ENCODE data around the gene WWC2. TPM values are rescaled to one million over a fixed set of nuclear protein-coding genes. Genes with fewer than 3 reads are reported as not detected.
"Not testable (repeated sequence)": the region's sequence is repeated elsewhere in the genome, so short reads cannot be mapped to it uniquely, and the experiment has no call there.

Gene WWC2
- total RNA-seq, 1 donor from 2014 or later: 11.1 TPM

DNA sequence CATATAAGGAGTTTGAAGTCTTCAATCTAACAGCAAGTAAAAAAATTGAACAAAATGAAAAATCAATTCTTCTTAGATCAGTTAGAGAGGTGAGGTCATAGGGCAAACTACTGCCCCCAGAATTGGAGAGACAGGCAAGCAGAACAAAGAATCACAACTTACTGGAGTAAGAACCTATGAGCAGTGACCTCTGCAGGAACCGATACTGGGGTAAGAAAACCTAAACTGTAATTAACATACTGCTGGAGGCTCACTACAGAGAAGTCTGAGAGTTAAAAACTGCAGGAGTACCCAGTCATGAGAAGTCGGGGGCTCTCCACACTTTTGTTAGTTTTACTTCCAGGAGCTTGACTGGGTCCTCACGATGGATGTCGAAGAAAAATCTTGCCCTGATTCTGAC lies 205.0 kb downstream of the WWC2 start:
- no peak for ATAC-seq

DNA sequence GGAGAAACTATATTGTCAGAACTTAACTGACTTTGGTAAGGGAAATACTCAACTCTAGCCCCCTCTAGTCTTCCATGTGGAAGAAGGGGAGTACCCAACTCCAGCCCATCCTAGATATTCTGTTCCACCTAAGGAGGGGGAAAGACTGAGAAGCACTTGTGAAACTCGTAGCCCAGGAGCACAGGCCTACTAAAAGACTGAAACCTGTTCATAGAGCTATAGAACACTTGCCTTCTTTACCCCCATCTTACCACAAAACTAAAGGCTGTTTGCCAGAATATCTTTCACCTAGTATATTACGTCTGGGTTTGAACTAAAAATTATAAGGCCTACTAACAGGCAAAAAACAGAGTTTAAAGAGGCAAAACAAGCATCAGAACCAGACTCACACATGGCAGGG lies 205.5 kb downstream of the WWC2 start:
- ATAC-seq: no peak

DNA sequence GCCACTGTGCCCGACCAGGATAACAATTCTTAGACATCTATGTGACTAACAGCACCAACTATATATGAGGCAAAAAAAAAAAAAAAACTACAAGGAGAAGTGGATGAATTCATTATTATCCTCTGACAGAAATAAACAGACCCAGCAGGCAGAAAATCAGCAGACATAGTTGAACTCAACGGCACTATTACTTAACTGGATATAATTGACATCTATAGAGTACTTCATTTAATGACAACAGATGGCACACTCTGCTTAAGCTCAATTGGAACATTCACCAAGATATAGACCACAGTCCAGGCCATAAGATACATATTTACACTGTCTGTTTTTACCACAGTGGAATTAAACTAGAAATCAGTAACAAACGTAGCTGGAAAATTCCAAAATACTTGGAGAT lies 207.8 kb downstream of the WWC2 start:
- ATAC-seq: no peak

DNA sequence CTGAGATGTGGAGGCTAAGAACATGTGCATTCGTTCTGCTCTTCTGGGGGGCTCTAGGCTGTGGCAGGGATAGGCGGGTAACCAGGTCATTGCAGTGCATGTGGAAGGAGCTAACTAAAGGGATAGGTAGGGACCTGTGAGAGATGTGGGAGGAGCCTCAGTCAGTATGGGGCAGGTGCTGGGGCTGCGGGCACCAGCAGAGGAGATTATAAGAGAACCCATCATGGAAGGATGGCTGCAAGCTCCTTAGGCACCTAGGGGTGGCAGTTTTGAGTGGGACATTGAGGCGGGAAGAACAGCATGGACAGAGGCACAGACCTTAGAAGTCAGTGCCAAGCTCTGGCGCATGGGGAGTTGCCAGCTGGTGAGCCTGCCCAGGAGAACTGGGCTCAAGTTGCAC lies 213.8 kb downstream of the WWC2 start:
- ATAC-seq: no peak

DNA sequence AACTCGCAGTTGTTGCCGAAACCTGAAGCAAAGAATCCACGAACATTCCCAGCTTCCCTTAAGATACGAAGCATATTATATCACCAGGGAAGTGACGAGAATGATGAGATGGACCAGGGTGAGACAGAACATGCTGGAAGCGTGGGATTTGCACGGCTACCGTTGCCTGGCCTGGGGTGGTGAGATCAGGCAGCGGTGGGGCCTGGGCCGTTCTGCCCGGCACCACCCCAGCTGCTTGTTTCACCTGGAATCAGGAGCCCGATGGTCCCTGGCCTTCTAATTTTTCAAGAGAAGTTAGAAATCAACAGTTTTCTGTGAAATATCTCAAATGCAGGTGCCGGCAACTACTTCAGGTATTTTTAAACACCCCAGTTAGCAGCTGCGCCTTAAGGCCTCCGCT lies 215.3 kb downstream of the WWC2 start:
- no peak for ATAC-seq

DNA sequence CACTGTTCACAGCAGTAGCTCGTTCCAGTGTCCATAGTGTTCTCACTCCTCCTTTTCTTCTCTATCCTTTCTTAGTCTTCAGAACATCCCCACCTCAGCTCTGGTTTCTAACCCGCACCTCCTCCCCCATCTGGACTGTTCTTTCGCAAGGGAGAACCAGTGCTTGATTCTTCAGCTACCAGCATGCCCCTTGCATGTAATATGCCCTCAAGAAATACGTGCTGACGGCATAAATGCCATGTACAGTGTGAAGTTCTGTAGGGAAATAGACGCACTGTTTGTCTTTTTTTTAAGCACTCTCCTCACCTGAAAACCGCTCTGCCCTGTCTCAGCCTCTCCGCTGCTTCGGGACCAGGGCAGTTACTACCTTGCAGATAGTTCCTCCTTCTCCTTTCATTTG lies 215.7 kb downstream of the WWC2 start:
- no peak for ATAC-seq

DNA sequence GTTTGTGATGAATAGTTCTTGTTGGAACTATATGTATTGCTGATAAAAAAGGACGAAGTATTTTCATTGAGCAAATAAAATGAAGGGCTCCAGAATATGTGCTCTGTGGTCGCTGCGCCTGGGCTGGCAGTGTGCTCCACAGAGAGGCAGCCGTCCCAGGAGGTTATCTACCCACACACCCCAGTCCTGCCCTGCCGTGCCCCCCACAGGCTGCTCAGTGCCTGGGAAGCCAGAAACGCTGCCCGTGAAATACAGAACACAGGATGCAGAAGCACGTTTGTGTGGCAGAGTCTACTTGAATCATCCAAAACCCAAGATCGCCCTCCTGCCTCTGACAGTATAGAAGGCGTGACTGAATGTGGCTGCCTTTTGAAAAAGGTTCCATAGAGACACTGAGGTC lies 219.6 kb downstream of the WWC2 start:
- ATAC-seq: no peak

DNA sequence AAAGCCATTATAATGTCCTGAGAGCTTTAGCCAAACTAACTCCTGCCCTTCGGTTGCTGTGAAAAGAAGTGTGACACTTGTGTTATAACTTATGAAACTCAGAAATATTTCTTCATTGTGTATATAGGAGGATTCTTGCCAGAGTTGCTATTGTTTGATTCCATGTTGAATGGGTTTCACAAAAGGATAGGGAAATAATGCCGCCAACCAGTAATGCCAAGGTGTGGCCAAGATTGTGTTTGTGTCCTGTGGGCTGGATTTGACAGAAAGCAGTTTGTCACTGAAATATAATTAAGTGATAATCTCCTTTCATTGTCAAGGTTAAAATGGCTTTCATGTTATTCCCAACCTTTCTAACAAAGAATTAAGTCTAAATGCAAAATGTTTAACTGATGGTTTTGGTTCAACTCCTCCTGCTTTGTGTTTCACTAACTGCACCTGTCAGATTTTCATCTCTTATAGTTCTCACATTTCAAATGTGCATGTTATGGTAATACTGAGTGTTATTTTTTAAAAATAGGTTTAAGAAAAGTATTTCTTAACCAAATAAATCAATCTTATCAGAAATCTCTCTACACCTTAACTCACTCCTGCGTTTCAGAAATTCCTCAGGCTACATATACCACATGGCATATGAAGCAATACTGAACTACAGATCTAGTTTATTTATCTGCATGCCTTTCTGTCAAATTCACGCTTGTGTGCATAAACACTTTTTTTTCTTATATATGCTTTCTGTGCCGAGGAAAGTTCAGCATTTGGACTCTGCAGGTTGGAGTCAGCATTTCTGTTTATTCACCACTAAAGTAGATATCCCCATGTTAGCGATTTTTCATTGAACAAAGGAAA lies 221.4 kb downstream of the WWC2 start, which contains the start of gene CLDN22:
CLDN22 (minus strand) TSS at position 66 of the 849 bp plus-strand sequence; CDS start at position 8, 58 bp downstream.
- peak; percentile 52 for ATAC-seq

DNA sequence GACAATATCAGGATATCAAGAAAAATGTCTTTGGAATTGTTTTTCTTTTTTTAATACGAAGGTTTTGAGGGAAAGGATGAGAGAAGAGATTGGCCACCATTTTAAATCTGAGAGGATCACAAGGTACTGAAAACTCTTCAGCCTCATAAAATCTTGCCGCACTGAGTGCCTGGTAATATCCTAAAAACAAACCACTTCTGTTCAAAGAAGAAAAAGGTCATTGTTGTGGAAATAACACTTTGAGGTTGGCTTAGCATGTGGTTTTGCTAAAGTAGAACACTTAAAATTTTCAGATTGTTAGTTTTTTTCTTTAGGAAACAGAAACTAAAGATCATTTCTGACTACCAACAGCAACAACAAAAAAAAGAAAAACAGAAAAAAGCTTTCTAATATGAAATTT lies 222.0 kb downstream of the WWC2 start:
- ATAC-seq: no peak

DNA sequence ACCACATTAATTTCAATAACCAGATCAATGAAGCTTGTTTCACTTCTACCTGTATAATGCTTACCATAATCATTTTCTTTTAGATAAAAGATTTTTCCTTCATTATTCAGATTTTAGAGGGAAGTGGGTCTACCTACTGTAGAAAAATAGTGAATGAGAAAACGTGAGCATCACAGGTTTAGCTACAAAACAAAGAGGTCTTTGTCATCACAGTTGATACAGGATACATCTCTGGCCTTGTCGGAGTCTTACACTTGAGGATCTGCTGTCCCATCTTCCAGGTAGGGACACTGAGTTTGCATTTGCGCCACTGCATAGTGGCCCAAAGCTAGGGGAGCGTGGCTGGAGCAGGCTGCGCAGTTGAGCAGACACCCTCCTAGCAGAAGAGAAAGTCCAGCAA lies 222.5 kb downstream of the WWC2 start:
- no peak for ATAC-seq

DNA sequence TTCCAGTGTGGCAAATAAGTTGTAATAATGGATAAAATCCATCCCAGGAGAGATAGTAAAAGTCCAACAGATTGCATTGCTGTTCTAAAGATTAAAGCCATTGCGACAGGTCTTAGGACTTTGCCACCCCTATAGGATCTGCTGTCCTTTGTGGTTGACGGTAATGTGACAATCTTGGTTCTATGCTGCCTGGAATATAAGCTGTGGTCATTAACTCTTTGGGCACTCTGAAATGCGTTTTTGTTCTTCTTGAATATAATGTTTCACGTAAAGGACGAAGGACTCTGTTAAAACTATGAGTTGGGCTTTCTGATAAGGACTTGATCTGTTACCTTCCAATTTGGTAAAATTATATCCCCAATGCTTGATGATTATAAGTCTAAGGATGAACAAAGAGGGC lies 223.3 kb downstream of the WWC2 start, which contains the start of gene CLDN24:
CLDN24 (minus strand) TSS at position 101 of the 400 bp plus-strand sequence; CDS start at position 101, 0 bp downstream.
- no peak for ATAC-seq

DNA sequence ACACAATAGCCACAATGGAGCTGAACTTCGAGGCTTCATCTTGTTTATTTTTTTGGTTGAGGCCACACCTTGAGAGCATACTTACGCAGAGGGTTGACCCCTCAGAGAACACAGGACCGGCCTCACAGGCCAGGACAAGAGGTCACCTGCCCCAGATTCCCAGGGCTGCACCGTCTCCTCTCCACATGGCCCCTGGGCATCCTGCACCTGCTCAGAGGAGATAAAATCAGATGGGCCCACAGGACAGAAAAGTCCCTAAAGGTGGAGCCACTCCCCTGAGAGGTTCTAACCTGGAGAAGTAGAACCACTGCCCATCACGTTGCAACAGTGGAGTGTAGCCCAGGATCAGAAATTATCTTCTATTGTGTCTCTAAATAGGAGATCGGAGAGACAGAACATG lies 224.2 kb downstream of the WWC2 start:
- no peak for ATAC-seq

DNA sequence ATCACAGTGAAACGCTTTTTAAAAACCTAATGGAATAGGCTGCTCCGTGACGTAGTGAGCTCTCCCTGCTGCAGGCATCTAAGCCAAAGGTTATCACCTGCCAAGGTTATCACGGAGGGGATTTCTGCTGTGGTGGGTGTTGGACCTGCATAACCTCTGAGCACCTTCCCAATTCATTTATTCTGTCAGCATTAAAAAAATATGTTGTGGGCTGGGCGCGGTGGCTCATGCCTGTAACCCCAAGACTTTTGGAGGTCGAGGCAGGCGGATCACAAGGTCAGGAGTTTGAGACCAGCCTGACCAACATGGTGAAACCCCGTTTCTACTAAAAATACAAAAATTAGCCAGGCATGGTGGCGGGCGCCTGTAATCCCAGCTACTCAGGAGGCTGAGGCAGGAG lies 225.0 kb downstream of the WWC2 start:
- not testable (repeated sequence) for ATAC-seq

DNA sequence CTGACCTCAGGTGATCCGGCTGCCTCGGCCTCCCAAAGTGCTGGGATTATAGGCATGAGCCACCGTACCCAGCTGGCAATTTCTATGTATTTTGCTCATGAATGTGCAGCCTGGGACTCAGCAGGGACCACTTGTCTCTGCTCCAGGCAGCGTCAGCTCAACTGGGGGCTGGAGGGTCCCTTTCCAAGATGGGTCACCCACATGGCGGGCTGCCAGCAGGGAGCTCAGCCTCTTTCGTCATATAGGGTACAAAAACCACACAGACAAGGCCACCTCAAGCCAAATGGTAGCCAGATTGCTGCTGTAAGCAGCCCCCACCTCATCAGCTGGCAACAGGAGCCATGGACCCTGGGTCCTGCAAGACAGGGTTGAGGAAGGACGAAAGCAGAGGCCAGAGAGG lies 225.6 kb downstream of the WWC2 start:
- no peak for ATAC-seq

DNA sequence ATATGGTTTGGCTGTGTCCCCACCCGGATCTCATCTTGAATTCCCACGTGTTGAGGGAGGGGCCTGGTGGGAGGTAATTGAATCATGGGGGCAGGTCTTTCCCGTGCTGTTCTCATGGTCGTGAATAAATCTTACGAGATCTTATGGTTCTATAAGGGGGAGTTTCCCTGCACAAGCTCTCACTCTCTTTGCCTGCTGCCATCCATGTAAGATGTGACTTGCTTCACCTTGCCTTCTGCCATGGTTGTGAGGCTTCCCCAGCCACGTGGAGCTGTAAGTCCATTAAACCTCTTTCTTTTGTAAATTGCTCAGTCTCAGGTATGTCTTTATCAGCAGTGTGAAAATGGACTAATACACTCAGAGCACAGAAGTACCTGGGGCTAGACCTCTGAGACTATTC lies 227.3 kb downstream of the WWC2 start:
- not testable (repeated sequence) for ATAC-seq

DNA sequence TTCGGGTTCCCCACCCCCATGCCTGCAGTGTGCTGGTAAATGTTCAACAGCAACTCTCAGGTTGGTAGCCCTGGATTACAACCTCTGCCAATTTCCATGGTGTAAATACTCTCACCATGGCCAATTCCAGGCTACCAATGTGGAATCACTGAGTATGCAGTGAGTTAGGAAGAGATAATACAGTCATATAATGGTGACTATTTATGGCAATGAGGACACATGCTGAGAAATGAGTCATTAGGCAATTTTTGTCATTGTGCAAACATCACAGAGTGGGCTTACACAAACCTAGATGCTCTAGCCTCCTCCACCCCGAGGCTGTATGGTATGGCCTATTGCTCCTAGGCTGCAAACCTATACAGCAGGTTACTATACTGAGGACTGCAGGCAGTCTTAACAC lies 227.8 kb downstream of the WWC2 start:
- no peak for ATAC-seq

DNA sequence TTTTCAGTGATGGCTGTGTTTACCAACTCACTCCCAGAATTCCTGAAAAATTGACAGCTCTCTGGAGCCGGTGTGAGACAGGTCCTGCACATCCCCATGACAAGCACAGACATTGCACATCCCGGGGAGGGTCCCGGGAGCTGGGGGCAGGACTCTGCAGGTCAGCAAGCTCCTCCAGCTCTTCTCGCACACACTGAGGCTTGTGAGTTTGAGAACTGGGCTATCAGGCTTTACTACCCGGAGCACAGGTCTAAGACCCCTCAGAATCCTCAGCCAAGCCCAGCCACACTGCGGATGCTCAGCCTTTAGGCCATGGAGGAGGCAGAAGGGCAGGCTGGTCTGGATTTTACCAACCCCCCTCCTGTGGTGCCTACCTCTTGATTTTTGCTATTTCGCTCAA lies 228.8 kb downstream of the WWC2 start:
- no peak for ATAC-seq

DNA sequence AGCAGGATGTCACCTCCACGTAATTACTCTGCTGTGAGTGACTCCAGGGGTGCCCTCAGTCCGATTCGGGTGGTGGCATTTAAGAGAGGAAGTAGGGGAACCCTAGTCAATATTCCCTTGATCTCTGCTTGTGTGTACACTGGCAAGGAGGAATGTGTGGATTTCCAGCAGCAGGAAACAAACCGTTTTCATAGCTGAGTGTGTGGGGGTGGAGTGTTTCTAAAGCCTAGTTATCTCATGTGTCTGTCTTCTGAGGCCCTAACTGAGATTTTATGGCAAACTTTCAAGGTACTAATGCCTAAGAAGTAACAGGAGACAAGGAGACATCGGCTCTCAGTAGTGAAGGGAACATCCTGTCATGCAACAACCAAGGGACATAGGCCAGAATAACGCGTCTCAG lies 229.8 kb downstream of the WWC2 start:
- no peak for ATAC-seq

DNA sequence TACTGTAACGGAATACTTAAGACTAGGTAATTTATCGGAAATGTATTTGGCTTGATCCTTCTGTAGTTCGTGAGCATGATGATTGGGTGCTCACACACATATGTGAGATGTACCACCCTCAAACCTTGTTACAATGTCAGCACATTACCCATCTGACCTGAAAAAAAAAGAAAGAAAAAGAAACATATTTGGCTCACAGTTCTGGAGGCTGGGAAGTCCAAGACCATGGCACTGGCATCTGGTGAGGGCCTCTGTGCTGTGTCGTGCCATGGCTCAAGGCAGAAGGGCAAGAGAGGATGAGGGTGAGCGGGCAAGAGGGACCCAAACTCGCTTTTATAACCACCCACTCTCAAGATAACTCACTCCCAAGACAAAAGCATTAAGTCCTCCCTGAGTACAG lies 230.2 kb downstream of the WWC2 start:
- no peak for ATAC-seq

DNA sequence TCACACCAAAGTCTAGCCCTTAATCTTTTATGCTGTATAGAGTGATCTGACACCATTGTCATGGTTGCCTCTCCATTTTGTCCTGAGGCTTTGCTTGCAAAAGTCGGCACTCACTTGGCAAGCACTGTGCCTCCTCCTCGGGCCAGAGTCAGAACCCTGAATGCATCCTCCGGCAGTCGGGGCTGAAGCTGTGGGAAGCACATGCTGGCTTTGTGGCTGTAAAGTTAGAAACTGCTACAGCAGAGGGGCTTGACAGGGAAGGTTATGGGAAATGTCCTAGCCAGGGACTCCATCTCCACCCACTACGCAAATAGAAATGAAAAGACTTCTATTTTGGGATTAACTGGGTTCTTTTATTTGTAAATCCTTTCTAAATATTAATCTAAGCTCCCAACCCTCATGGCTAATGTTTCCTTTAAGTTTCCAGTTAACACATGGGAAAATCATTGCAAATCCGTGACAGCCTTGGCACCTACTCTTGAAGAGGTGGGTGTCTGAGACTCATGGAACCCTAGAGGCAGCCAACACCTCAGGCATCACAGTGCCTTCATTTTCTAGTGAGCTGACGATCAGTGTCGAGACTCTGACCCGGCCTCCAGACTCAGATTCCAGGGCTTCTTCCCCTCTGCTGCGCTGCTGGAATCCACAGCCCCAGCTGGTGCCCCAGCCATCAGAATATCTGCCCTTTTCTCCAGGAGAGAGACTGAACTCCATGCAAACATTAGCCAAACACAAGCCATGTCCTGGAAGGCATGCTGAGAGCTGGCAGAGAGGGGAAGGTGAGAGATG lies 231.1 kb downstream of the WWC2 start:
- ATAC-seq: peak; percentile 60

DNA sequence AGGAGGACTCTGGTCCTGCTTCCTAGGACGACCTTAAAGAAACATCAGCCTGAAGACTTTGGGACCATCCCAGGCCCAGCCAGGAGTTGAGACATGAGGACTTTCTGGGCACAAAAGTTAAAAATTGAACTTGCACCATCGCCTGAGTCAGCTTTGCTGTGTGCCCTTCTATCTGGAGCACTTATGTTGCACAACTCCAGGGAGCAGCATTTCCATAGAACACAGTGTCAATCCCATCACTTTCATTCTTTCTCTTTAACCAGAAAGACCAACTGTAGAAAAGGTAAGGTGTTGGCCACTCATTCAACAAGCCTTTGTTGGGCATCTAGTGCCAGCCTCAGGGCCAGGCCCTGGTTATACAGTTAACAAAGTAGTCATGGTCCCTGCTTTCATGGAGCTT lies 231.8 kb downstream of the WWC2 start:
- no peak for ATAC-seq

DNA sequence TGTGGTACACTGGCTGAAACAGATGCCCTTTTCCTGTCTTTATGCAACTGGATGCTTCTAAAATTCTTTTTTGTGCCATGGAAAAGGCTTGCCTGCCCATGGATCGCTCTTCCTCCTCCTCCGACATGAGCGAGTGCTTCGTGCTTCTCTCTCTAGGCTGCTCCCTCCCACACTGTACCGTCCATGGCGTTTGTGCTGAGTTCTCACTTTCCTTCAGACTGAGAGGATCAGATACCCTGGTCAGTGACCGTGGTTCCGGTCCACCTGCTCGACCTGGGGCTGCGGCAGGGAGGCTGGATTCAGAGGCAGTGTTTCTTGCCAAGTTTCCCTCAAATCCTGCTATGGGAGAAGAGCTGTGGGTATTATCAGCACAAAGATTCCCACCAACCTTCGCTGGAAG lies 233.4 kb downstream of the WWC2 start:
- no peak for ATAC-seq

DNA sequence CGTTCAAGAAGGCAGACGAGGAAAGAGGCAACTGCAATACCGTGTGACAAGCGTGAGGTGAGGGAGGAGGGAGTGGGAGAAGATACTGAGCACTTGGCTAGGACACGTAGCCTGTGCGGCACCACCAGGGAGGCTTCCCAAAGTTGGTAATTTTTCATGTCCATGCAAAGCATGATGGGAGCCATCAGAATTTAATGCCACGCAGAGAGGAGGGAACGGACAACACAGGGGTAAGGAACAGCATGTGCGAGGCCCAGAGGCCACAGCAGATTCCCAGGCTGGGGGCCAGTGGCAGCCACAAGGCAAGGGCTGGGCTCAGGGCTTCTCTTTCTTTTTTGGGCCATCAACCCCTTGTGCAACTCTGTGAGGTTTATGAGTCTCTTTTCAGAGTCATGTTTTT lies 234.1 kb downstream of the WWC2 start:
- no peak for ATAC-seq

DNA sequence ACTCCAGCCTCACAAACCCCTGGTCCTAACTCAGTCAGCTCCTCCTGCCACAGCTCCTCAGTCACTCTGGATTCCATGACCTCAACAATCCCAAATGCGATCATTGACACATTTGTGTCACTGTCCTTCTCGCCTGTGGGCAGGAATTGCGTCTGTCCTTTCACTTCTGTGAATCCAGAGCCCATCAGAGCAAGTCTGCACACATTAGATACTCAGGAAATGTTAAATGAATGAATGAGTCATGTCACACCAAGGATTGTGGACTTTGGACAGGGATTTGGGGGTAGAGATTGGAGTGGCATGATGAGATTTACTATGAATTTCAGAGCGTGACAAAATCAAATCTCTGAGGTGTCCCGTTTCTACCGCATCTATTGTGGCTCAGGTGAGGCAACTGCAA lies 234.9 kb downstream of the WWC2 start:
- peak; percentile 27 for ATAC-seq

All from esophagus mucosa (tissue), 1 donor.